Posterior cingulate gyrus (tissue), 11 donors: ENCODE measurements around the gene C10orf71.

ENCODE experiments used
- DNase-seq, 10 donors: peaks; one replicate each; pipeline versions ENCODE4 v3.0.0 to v3.0.0-alpha.2; 2020 to 2021; ENCODE audit warnings: mixed read lengths in 3 of 10
- intact Hi-C: fragments of 100-400 bp; cut with DNase I; formaldehyde crosslinking; loops from one replicate; pipeline ENCODE4 v1.15.1; 2023

The C10orf71 gene

GRCh38 chr10:49272251-49273081, 26.5 kb upstream of the C10orf71 start:
- intact Hi-C loops, result no loop called here
- DNase-seq, result no peak

DNA sequence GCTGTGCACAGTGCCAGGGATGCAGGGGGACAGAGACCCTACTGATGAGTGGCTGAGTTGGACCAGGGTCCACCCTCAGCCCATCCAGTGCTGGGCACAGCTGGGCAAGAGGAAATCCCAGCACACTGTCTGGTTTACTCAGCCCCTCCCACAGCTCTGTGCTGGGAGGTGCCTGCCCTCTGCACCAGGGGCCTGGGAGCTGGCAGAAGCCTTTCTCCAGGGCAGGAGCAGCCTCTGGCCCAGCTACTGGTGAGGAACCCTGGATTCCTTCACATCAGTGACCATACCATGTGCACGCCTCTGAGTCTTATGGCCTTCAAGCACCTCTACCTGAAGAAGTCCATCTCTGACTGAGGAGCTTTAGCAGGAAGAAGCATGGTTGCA, 25.9 kb upstream of the C10orf71 start:
- no peak for DNase-seq

GRCh38 chr10:49273626-49274025, 25.3 kb upstream of the C10orf71 start:
- intact Hi-C loops, result no loop called here
- no peak for DNase-seq

More for the DNA sequence above, 25.9 kb upstream of the C10orf71 start:
- intact Hi-C loops, result no loop called here

GRCh38 chr10:49274886-49275285, 24.1 kb upstream of the C10orf71 start:
- no peak for DNase-seq
- intact Hi-C loops, result no loop called here

GRCh38 chr10:49275896-49276295, 23.1 kb upstream of the C10orf71 start:
- DNase-seq, result peak in 1 of 10 donors; percentile 17
- intact Hi-C loops, result no loop called here

DNA sequence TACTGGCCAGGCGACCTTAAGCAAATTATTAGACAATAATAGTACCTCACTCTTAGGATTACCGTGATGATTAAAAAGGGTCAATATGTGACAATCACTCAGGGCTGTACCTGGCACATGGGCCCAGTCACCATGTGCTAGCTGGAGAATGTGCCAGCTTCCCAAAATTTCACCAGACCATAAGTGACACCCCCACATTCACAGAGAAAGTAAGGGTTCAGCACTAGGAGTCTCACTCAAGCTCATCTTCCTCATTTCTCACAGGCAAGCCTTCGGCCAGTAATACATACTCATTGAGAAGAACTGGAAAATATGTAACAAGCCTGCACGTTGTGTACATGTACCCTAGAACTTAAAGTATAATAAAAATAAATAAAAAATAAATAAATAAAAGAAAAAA, 22.4 kb upstream of the C10orf71 start:
- intact Hi-C loops, result no loop called here
- DNase-seq, result no peak

DNA sequence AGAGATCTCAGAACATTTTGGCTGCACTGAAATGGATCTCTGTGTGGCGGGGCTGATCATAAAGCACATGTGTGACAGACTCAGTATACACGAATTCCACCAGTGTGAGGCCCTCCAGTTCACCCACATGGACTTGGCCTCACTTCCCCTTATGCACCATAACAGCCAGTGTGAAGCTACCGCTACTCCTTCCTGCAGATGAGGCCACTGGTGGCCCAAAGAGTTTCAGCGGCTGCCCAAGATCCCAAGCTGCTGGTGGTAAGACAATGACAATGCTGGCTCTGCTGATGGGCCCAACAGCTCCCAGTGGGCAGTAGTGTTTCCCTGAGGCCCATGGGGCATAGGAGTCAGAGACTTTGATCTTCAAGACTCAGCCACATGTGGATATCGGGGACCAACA, 21.0 kb upstream of the C10orf71 start:
- intact Hi-C loops, result no loop called here
- DNase-seq, result no peak

GRCh38 chr10:49278497-49278981, 20.4 kb upstream of the C10orf71 start:
- intact Hi-C loops, result no loop called here
- no peak for DNase-seq

GRCh38 chr10:49279015-49279880, 19.7 kb upstream of the C10orf71 start:
- intact Hi-C loops, result no loop called here
- peak in 1 of 10 donors; percentile 49 for DNase-seq

- intact Hi-C loops, result no loop called here
These were observed 19.0 kb upstream of the C10orf71 start for GRCh38 chr10:49280001-49280408.

GRCh38 chr10:49281461-49281860, 17.5 kb upstream of the C10orf71 start:
- DNase-seq, result peak in 1 of 10 donors; percentile 63
- intact Hi-C loops, result no loop called here

More at GRCh38 chr10:49280001-49280408, 19.0 kb upstream of the C10orf71 start:
- peak in 1 of 10 donors; percentile 24 for DNase-seq

DNA sequence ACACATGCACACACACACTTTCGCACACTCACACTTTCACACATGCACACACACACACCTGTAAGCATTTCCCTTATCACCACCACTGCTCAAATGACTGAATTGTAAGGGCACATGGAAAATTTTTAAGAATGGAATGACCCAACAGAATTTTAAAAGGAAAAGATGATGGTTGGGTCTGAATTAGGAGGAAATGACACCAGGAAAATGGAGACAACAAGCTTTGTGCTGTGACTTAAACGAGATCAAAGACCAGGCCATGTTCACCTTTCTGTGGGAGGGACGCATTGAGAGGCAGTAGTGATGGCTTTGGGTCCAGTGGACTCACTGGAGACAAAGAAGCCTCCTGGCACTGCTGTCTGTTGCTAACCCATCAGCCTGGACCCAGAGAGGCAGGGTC, 16.7 kb upstream of the C10orf71 start:
- DNase-seq, result peak in 1 of 10 donors; percentile 5
- intact Hi-C loops, result no loop called here

GRCh38 chr10:49282879-49283341, 16.1 kb upstream of the C10orf71 start:
- intact Hi-C loops, result no loop called here
- peak in 1 of 10 donors; percentile 59 for DNase-seq

- intact Hi-C loops, result no loop called here
- DNase-seq, result peak in 1 of 10 donors; percentile 44
These were observed 15.5 kb upstream of the C10orf71 start for GRCh38 chr10:49283491-49283890.

DNA sequence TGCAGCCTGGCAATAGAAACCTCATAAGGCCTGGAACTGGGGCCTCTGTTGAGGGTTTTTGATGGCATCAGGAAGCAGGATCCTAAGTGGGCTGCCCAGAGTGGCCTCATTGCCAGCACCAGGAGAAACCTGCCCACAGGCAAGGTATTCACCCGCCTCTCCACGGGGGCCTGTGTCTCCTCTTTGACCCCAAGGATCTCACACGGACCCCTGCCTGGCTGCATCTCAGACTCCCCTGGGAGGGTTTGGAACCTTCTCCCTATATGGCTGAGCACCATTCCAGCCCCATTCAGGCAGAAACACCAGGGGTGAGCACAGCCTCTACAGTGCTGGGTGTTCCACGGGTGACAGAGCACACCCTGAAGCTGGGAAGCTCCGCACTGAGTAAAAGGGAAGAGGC, 14.6 kb upstream of the C10orf71 start:
- DNase-seq, result peak in 1 of 10 donors; percentile 71
- intact Hi-C loops, result no loop called here

- DNase-seq, result no peak
- intact Hi-C loops, result no loop called here
These were observed 13.7 kb upstream of the C10orf71 start for GRCh38 chr10:49285232-49285631.

GRCh38 chr10:49286686-49287085, 12.3 kb upstream of the C10orf71 start:
- DNase-seq, result peak in 1 of 10 donors; percentile 7
- intact Hi-C loops, result no loop called here

GRCh38 chr10:49287689-49288340, 11.2 kb upstream of the C10orf71 start:
- peak in 1 of 10 donors; percentile 58 for DNase-seq
- intact Hi-C loops, result no loop called here

DNA sequence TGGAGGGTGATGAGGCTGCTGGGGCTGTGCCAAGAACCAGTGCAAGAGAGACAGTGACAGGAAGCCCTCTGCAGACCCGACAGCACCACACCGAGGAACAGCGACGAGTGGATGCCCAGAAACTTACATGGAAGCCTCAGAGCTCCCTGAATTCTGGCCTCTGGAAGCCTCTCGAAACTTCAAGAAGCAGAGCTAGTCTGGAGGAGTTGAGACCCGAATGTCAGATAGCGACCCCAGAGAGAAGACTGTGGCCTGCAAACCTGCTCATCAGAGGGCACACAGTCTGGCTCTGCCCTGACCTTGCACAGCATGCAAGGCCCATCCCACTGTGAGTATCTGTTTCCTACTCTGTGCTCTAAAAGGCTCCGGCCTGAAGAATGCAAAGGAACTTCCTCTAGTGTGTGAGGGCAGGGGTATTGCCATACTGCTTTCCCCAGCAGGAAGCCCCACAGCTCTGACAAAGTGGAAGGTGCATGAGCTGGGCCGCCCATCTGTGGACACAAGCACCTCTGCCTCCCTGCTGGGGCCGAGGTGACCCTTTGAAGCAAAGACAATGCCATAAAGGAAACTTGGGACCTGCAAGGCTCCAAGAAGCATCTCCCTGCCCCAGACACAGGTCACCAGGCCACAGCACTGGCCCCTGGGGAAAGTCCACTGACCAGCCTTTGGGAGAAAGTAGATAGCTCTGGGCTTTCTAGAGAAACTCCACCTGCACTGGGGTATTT, 10.5 kb upstream of the C10orf71 start:
- intact Hi-C loops, result no loop called here

DNA sequence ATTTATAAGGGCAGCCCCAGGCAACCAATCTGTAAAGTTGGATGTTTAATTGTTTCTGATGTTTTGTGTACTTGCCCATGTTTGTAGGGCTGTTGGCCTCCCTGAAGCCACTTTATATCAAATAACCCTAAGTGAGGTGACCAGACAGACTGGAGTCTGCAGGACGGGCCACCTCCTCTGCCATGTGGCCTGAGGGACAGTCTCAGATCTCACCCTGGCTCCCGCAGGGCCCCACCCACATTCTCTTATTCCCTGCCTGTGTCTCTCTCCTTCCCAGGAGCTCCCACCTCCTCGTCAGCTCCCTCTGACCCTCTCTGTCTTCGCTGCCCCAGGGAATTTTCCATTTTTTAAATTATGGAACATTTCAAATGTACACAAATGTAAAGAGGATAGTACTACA, 9.5 kb upstream of the C10orf71 start:
- intact Hi-C loops, result no loop called here
- DNase-seq, result peak in 1 of 10 donors; percentile 25

More for the DNA sequence above, 10.5 kb upstream of the C10orf71 start:
- DNase-seq, result peak in 1 of 10 donors; percentile 61
